ENCODE measurements around the gene POU5F2. TPM values are rescaled to one million over a fixed set of nuclear protein-coding genes. Genes with fewer than 3 reads are reported as not detected.

Gene POU5F2
- total RNA-seq, 1 experiment from 2014 or later: 0.22 TPM

DNA sequence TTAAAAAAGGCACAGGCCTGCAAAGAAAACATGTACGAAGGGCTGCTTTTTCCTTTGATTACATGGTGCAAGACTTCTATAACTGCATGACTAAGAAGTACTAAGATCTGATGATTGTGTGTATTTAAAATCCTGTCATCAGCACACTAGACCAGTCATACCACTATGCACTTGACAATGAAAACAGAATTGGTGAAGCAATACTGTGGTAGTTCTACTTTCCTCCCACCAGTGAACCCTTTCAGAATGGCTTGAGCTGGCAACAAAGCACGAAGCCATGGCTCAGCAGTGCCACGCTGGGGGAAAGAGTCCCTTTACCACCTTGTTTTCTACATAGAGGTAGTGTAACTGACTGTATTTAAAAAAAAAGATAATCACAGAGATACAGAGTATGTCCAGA is 49.0 kb upstream of the POU5F2 start:
- Histone ChIP-seq H2BK15ac (ENCODE audit: low read depth, low read length) (no peak overlapping the region), H3K79me2 (ENCODE audit: insufficient read depth, low read length) (no peaks in the 10 kb centered on the region), H4K20me1 (ENCODE audit: control insufficient read depth, insufficient read depth, insufficient read length) (no peaks in the 10 kb centered on the region), H3K18ac (ENCODE audit: insufficient read length, low read depth, low read length) (no peak overlapping the region), H2BK20ac (ENCODE audit: low read depth, low read length, poor library complexity, severe bottlenecking) (no peak overlapping the region), H4K8ac (replicated peaks; ENCODE audit: insufficient read length, low read depth, low read length) (no peak overlapping the region), H3K9me3 (ENCODE audit: control insufficient read depth, low read depth, low read length) (no peaks in the 10 kb centered on the region), H3K56ac (ENCODE audit: insufficient read length, low read depth, low read length) (no peak overlapping the region), H4K91ac (ENCODE audit: insufficient read length, low read depth, low read length) (no peak overlapping the region), H3K14ac (ENCODE audit: insufficient read depth, low read length) (no peak overlapping the region), H3K79me1 (ENCODE audit: insufficient read depth, low read depth, low read length, poor library complexity, severe bottlenecking) (no peaks in the 10 kb centered on the region), H2BK12ac (ENCODE audit: insufficient read length, low read depth, low read length) (no peak overlapping the region), H2BK120ac (ENCODE audit: low read depth, low read length, poor library complexity, severe bottlenecking) (no peak overlapping the region), H2BK5ac (ENCODE audit: insufficient read length, low read length) (no peak overlapping the region), H3K27me3 (ENCODE audit: insufficient read depth, low read length) (no peaks in the 10 kb centered on the region), H3K4ac (ENCODE audit: low read depth, low read length) (no peak overlapping the region), H3K23ac (ENCODE audit: insufficient read length, low read depth, low read length) (no peak overlapping the region), H4K5ac (ENCODE audit: insufficient read length, low read depth, low read length) (no peak overlapping the region), H3K23me2 (ENCODE audit: insufficient read length, low read depth, low read length, poor library complexity, severe bottlenecking) (no peaks in the 10 kb centered on the region), H3K4me2 (ENCODE audit: insufficient read depth, insufficient read length, low read length) (no peak overlapping the region), H3T11ph (ENCODE audit: low read length) (no peak overlapping the region), H3K9ac (ENCODE audit: extremely low read depth, insufficient read length, low read length) (no peak overlapping the region), H2AK5ac (ENCODE audit: insufficient read length, low read length) (no peak overlapping the region), H3K4me1 (ENCODE audit: insufficient read depth, low read length) (no peaks in the 10 kb centered on the region), H2AFZ (ENCODE audit: low read length) (no peak overlapping the region), H3K27ac (ENCODE audit: insufficient read length, low read depth, low read length) (no peak overlapping the region)
- no peaks in the 10 kb centered on the region for H3K27me3 Mint-ChIP-seq (ENCODE audit: low read depth)
- H3K4me1 Mint-ChIP-seq: peaks cover 6% of the 10 kb centered on the region in 2 experiments
- H3K9me3 Mint-ChIP-seq: no peaks in the 10 kb centered on the region
- no peak for DNase-seq
- H3K4me3 Mint-ChIP-seq: no peak overlapping the region
- TF ChIP-seq, protein P1, sequence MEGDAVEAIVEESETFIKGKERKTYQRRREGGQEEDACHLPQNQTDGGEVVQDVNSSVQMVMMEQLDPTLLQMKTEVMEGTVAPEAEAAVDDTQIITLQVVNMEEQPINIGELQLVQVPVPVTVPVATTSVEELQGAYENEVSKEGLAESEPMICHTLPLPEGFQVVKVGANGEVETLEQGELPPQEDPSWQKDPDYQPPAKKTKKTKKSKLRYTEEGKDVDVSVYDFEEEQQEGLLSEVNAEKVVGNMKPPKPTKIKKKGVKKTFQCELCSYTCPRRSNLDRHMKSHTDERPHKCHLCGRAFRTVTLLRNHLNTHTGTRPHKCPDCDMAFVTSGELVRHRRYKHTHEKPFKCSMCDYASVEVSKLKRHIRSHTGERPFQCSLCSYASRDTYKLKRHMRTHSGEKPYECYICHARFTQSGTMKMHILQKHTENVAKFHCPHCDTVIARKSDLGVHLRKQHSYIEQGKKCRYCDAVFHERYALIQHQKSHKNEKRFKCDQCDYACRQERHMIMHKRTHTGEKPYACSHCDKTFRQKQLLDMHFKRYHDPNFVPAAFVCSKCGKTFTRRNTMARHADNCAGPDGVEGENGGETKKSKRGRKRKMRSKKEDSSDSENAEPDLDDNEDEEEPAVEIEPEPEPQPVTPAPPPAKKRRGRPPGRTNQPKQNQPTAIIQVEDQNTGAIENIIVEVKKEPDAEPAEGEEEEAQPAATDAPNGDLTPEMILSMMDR (conservative IDR thresholded peaks at IDR 0.05): no peak
- no peaks in the 10 kb centered on the region for H3K36me3 Mint-ChIP-seq (ENCODE audit: insufficient read depth in 1 of 3, low read depth in 3 of 3)
- no peak overlapping the region; a peak in 1 of 7 replicates for H3K27ac Mint-ChIP-seq
- WGBS (ENCODE audit: extremely low coverage, insufficient read length, low lambda C conversion rate): no CpG with 5 or more reads among the region's 3 CpGs

Data from H9 (cell line).